Measurements from ENCODE around the gene NCSTN.

The NCSTN gene

DNA sequence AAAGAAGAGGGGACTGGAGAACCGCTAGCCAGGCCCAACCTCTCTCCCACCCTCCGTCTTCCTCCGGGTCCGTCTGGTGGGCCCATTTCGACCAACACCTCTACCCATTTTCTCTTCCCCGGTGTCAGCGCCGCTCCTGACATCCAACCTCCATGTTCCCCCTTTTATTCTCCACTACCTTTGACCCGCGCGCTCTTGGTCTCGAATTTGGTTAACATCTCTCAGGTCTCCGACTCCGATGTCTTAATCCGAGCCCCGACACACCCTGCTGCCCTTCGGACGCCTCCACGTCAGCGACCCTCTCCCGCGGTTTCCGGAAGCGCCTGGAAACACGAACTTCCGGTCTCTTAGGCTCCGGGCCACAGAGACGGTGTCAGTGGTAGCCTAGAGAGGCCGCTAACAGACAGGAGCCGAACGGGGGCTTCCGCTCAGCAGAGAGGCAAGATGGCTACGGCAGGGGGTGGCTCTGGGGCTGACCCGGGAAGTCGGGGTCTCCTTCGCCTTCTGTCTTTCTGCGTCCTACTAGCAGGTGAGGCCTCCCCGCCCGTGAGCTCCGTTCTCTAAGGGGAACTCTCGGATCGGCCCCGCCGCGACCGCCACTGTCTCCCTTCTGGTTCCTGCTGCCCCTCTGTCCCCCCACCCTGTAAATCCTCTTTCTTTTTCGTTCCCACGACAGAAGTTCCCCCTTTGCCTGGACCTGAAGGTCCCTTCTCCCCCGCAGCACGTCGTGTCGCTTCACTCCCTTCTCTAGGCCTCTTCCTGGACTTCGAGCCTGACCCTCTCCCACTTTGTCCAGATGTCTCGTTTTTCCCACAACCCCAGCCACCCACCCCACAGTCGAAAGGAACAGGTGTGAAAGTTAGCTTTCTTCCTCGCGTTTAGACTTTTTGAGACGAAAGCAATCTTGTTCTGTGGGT, at the start of gene NCSTN, which contains the start of gene COPA:
TSS of gene NCSTN (plus strand) at position 431 of the 917 bp plus-strand sequence. CDS start at position 445, 14 bp downstream.
TSS of gene COPA (minus strand) at position 298 of the 917 bp plus-strand sequence. CDS start at position 218, 80 bp downstream.
- peak; percentile 76 for DNase-seq (ENCODE audit: low read depth)

- DNase-seq (ENCODE audit: low read depth) = no peak
Measured at GRCh38 chr1:160296036-160296435, 47.1 kb upstream of the NCSTN start.

DNA sequence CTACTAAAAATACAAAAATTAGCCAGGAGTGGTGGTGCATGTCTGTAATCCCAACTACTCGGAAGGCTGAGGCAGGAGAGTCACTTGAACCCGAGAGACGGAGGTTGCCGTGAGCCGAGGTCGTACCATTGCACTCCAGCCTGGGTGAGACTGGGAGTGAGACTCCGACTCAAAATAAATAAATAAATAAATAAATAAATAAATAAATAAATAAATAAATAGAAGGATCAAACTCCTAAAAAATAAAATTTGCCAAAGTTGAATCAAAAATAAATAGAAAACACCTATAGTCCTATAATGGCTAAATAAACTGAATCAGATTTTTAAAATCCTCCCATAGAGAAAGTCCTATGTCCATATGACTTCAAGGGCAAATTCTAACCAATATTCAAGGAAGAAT, 43.0 kb upstream of the NCSTN start:
- no peak for DNase-seq (ENCODE audit: low read depth)

DNA sequence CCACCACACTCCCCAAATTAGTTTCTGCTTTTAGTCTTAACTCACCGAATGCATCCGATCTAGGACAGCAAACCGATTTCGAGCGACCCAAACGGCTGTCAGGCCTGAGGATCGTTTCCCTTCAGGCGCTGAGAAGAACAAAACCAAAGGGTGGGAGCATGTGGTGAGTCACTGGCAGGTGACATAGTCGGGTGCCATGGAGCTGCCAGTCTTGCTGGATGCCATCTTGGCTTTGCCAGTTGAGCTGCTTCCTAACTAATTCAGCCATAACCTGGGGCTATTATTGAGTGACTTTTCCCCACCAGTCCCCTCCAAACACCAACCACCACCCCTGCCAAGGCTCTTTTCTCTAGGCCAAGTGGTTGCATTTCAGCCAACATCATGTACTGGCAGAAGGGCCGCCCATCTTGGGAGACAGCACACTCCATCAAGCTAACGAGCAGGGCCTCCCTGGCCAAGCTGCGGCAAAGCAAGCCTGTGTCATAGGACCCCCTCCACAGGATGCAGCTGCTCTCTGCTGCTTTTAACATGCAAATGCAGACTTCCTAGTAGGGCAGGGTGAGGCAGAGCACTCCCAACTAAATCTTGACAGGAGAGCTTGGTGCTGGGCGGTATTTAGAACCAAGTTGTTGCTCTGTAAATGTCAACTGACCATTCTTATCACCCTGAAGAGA, 35.9 kb upstream of the NCSTN start:
- DNase-seq (ENCODE audit: low read depth) = no peak

- no peak for DNase-seq (ENCODE audit: low read depth)
Measured at GRCh38 chr1:160308451-160309184, 34.6 kb upstream of the NCSTN start.

DNA sequence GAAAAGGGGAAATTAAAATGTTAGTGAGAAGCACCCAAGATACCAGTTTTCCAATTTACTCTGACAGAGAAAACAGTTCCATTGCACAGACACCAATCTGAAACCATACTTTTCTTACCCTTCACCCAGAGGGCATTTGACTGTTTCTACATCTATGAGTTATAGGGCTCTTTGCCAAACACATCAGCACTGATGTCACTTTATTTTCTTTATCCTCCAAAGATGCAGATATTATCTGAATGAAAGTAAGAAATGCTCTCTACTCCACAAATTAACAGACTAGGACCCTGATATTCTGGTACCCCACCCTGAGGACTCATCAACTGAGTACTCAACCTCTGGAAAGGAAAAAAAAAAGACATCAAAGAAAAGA, 34.0 kb upstream of the NCSTN start:
- DNase-seq (ENCODE audit: low read depth) = no peak

DNA sequence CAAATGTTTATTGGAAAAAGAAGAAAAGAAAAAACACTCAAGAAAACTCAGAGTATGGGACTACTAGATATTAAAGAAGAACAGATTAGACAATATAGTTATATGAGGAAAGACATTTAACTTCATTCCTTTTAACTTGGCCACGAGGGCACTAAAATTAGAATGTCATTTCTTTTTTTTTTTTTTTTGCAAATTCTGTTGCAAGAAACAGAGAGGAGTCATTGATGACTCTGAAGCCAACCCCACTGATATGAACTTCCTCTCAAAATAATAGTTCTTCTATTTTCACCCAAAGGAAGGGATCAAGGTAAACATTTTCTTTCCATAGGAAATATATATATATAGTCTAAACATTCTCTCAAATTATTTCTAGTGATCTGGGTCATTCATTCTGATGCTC, 33.6 kb upstream of the NCSTN start:
- DNase-seq (ENCODE audit: low read depth) = no peak

- no peak for DNase-seq (ENCODE audit: low read depth)
Measured at GRCh38 chr1:160315359-160315758, 27.8 kb upstream of the NCSTN start.

GRCh38 chr1:160322831-160323230, 20.4 kb upstream of the NCSTN start:
- no peak for DNase-seq (ENCODE audit: low read depth)

GRCh38 chr1:160325252-160325651, 17.9 kb upstream of the NCSTN start:
- DNase-seq (ENCODE audit: low read depth) = no peak

DNA sequence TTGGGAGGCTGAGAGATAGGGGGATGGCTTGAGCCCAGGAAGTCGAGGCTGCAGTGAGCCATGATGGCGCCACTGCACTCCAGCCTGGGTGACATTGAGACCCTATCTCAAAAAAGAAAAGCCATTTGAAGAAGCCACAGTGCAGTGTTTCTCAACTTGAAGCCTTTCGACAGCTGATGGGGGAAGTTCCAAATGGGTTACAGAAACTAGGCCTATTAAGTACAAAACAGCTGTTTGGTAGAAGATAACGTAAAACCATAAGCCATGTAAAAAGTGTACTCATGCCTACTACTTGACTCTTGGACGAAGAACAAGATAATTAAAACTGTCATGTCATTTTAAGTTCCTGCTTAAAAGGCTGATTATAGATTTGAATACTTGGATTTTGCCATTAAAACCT, 16.8 kb upstream of the NCSTN start:
- no peak for DNase-seq (ENCODE audit: low read depth)

DNA sequence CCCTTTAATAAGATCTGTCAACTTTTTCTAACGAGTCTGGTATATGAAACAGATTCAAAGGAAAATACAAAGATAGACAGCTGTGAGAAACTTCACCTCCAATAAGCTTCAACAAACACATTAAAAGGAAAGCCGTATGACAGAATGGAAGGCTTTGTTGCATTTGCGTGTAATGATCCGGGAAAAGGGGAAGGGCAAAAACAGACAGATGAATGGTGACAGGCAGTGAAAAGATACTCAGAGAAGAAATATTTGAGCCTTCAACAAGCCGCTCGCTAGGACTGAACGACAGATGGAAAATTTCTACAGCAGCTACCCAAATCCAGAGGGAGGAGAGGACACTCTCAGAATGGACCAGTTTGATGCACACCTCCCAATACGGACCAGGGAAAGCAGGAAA, 15.0 kb upstream of the NCSTN start:
- no peak for DNase-seq (ENCODE audit: low read depth)

GRCh38 chr1:160330119-160330518, 13.1 kb upstream of the NCSTN start:
- DNase-seq (ENCODE audit: low read depth) = no peak

GRCh38 chr1:160332516-160332915, 10.7 kb upstream of the NCSTN start:
- DNase-seq (ENCODE audit: low read depth) = no peak

- no peak for DNase-seq (ENCODE audit: low read depth)
Measured at GRCh38 chr1:160338580-160338979, 4.6 kb upstream of the NCSTN start.

GRCh38 chr1:160340146-160340545, 3.0 kb upstream of the NCSTN start:
- no peak for DNase-seq (ENCODE audit: low read depth)

DNA sequence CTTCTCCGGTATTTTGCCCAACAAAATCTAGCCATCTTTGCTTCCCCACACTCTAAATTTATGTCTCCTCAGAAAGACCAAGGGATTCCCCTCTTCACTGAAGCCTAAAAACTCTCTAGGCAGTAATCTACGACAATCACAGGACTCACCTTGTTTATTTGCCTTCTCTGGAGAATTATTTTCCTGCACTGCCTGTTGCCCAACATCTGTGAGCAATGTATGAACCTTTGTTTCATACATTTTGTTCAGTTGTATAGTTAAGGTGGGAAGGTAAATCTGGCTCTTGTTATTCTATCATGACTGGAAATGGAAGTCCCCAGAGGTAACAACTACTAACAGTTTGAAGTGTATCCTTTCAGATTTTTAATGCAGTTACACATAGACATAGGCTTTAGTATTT, 2.3 kb upstream of the NCSTN start:
- no peak for DNase-seq (ENCODE audit: low read depth)

- DNase-seq (ENCODE audit: low read depth) = no peak
Measured at GRCh38 chr1:160342526-160342925, 657 bp upstream of the NCSTN start.

- no peak for DNase-seq (ENCODE audit: low read depth)
Measured at GRCh38 chr1:160344241-160344640, 1.1 kb downstream of the NCSTN start.

- DNase-seq (ENCODE audit: low read depth) = no peak
Measured at GRCh38 chr1:160344936-160345335, 1.8 kb downstream of the NCSTN start.

- no peak for DNase-seq (ENCODE audit: low read depth)
Measured at GRCh38 chr1:160346463-160346862, 3.3 kb downstream of the NCSTN start.

DNA sequence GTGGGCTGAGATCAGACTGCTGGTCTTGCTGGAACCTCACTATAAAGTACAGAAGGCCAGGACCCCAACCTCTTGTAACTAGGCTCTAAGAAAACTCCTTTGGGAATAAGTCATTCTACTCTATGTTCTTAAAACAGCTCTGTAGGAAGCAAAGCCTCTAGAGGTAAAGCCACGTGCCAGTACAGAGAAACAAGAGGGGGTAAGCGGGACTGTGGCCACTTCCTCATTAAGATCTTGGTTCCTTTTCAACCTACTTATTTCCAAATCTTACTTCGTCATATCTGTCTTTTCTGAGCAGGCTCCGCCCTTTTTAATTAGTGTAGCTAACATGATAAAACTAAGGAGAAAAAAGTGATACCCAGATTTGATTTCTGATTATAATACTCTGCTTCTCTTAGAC, 3.8 kb downstream of the NCSTN start:
- no peak for DNase-seq (ENCODE audit: low read depth)

- no peak for DNase-seq (ENCODE audit: low read depth)
Measured at GRCh38 chr1:160351629-160352028, 8.4 kb downstream of the NCSTN start.

Measured in GM04503 (cell line).